NCI-H526 (cell line): Measurements from ENCODE around the gene RTN4.
A peak's percentile ranks its signal among the peaks of the same experiment; 100 is the strongest.
"Not testable (repeated sequence)": the region's sequence is repeated elsewhere in the genome, so short reads cannot be mapped to it uniquely, and the experiment has no call there.

Experiments used
- DNase-seq, 2 experiments: peaks; one replicate each; lab custom pipeline; 2025; lab: John Stamatoyannopoulos, UW

The RTN4 gene

DNA sequence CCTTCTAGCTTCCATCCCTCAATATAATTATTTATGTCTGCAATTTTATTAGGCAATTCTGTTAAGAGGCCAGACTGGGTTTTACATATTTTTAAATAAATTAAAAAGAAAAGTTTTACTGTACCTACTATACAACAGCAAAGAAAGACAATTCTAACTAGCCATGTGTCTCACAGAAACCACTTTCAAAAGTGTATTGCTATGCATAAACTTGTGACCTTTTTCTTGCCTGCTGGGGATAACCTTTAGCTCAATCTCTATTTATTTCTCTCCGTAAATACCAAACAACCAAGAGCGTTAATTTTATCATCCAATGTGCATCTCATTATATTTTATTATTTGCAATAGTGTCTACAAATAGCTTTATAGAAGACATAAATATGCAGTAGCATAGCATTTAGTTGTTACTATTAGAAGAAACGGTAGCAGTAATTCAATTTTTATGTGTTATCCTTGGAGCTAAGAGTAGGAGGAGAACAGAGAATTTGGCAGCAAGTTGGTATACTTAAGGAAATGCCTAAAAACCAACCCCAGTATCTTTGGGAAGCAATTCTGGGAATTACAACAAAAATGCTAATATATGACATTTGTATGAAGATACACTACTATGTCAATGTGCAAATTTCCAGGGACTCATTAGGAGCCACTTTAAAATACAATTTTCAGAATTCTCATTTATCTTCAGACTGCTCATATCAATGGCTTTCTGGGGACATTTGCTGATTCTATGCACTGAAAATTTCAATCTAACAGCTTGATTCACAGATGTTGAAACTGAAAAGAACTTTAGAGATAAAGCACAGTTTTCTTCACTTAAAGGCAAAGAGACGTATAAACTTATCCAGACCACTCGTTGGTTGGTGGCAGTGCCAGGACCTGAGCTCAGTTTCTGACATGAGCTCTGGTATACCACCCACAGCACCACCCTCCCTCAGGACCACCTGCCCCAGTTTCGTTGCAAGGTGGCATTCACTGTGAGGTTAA lies 23.0 kb upstream of the RTN4 start:
- DNase-seq, result no peak

DNA sequence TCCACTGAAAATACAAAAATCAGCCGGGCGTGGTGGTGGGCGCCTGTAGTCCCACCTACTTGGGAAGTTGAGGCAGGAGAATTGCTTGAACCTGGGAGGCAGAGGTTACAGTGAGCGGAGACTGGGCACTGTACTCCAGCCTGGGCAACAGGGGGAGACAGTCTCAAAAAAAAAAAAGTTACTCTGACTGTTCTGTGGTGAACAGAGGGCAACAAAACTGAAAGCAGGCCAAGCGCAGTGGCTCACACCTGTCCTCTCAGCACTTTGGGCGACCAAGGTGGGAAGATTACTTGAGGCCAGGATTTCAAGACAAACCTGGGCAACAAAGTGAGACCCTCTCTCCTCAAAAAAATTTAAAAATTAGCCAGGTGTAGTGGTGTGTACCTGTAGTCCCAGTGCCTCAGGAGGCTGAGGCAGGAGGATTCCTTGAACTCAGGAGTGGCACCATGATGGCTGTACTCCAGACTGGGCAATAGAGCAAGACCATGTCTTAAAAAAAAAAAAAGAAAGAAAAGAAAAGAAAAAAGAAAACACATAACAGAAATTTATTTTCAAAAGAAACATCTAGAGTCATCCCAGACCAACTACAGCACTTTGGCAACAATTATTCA lies 13.6 kb upstream of the RTN4 start:
- DNase-seq, result peak in 1 of 2 experiments; percentile 21

- no peak for DNase-seq
These were observed 13.0 kb upstream of the RTN4 start for GRCh38 chr2:55063226-55063625.

- no peak for DNase-seq
These were observed 12.5 kb upstream of the RTN4 start for GRCh38 chr2:55062754-55063153.

- no peak for DNase-seq
These were observed 11.5 kb upstream of the RTN4 start for GRCh38 chr2:55061523-55062344.

DNA sequence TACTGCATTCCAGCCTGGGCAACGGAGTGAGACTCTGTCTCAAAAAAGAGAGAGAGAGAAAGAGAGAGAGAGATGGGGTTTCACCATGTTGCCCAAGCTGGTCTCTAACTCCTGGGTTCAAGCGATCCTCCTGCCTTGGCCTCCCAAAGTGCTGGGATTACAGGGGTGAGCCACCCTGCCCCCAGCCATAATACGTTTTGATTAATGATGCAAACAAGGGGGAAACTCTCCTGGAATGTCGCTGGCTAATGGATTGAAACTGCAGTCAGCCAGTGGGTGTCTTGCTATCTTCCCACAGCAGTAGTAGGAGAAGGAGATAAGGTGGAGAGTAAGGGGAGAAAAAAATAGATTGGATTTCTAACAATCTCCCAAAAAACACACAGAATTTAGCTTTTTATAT lies 9.5 kb upstream of the RTN4 start:
- no peak for DNase-seq

GRCh38 chr2:55057474-55057873 lies 7.2 kb upstream of the RTN4 start:
- no peak for DNase-seq

- DNase-seq, result no peak
These were observed 5.8 kb upstream of the RTN4 start for GRCh38 chr2:55056024-55056521.

DNA sequence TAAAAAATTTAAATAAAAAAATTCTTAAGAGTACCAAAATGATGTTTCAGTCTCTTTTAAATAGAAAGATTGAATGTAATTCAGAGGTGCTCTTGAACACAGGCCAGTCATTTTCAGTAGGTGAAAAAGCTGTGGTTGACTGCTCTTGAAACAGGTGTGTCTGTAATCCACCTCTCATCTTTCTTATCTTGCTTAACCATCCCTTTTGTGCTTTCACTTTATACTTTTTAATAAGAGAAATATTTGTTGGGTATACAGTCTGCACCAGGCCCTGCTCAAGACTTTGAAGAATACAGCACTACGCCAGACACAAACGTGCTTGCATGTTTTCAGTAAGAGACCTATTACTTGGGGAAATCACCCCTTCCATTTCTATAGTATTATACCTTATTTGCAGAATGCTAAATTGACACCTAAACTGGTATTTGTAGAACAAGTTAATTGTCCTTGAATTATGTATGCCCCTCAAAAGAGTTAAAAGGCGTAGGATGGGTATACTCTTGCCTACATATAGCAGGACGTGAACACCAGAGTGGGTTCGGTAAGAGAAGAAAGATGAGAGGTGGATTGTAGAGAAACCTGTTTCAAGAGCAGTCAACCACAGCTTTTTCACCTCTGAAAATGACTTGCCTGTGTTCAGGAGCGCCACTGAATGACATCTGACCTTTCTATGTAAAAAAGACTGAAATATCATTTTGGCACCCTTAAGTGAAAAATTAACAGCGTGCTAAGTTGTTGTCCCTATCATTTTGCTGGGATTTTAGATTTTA lies 4.0 kb upstream of the RTN4 start:
- peak; percentile 25 to 59 for DNase-seq

- DNase-seq, result not testable (repeated sequence)
These were observed 3.0 kb upstream of the RTN4 start for GRCh38 chr2:55053225-55053624.

- no peak for DNase-seq
These were observed 2.1 kb upstream of the RTN4 start for GRCh38 chr2:55052129-55053061.

DNA sequence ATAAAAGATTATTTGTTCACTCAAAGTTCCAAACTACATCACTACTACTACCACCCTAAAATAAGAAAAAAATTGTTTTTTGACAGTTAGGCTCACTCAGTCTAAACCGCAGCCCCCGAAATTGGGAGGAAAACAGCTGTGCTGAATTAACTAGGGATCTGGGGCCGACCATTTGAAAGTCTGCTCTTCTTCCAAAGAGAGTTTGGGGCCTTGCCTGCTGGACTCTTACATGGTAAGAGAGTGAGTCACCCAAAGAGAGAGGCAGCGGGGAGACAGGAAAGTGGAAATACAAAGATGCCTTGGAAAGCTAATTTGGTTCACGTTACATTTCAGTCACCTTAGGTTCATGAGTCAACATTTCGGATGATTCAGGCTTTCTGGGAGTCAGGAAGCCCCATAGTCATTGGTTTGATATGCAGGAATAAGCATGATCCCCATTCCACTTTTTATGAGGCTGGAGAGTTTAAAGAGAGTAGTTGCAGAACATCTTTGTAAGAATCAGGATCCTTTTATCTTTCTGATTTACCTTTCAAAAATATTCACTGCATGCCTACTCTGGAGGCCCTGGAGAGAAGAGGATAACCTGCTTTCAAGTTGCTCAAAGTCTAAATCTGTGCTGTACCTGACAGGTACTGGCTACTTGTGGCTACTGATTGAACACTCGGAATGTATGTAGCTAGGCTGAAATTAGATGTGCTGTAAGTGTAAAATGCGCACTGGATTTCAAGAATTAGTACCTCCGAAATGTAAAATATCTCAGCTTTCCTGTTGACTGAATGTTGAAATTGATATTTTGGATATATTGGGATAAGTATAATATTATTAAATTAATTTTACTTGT lies 995 bp upstream of the RTN4 start:
- peak; percentile 26 to 38 for DNase-seq

- DNase-seq, result no peak
These were observed 491 bp downstream of the RTN4 start for GRCh38 chr2:55049821-55050099.

GRCh38 chr2:55049043-55049820 lies 1.0 kb downstream of the RTN4 start:
- peak; percentile 59 to 91 for DNase-seq

DNA sequence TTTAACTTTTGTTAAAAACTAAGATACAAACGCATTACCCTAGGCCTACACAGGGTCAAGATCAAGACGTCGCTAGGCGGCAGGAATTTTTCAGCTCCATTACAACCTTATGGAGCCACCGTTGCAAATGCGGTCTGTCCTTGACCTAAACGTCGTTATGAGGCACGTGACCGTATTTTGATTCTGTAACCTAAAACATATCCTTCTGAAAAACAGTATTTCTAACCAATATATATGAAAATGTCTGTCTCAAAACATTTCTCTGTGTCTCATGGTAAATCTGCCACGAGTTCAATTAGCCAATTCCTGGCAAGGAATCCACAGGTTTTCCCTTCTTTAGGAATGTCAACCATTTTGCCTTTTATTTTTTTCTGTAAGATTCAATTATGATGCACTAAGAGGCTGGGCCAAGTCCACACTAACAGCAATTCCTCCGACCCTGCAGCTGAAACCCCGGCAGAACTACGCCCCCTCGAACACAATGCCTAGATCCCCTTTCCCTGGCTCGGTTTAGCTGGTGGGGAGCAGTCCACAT lies 1.7 kb downstream of the RTN4 start:
- DNase-seq, result peak; percentile 30 to 61

DNA sequence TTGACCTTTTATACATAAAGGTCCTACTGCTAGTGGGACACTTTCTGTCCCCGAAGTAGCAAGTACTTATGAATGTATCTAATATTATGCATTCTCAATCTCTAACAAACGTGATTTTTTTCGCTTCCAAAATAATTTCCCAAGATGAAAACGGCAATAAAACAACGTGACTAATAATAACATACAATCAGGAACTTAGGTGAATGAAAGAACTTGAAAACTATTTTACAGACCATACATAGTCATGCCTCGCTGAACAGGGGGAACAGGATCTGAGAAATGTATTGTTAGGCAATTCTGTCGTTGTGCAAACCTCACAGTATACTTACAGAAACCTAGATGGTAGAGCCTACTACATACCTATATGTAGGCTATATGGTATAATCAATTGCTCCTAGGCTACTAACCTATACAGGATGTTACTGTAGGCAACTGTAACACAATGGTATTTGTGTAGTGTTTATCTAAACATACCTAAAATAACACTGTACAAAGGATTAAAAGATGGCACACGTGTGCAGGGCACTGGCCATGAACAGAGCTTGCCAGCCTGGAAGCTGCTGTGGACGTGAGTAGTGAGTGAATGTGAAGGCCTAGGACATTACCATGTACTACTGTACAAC lies 2.5 kb downstream of the RTN4 start:
- DNase-seq, result peak; percentile 17 to 33

DNA sequence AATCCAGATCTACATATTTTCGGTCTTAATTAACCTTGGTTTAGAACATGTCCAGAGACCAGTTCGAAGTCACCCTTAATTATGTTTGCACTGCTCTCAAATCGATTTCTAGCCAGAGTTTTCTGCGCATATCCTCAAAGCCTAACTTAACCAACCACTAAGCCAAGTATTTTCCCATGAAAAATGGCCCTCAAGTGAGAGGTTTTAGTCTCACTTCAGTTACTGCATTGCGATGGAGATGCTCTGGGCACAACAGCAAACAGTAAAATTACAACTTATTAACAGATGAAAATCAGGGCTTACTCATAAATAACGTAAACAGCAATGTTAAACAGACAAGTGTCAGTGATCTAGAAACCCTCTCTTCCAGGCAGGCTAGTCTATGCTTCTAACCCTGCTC lies 4.5 kb downstream of the RTN4 start:
- DNase-seq, result no peak

- no peak for DNase-seq
These were observed 6.4 kb downstream of the RTN4 start for GRCh38 chr2:55043841-55044240.
